PC-3 (cell line): ENCODE measurements around the gene CHRNG. TPM values are rescaled to one million over a fixed set of nuclear protein-coding genes. Genes with fewer than 3 reads are reported as not detected.

Experiments
- ATAC-seq: fragments of 200-7000 bp; cut with Tn5 transposase; 2 replicates; pipeline ENCODE4 v1.9.1; 2020; ENCODE audit warnings: mild to moderate bottlenecking, moderate library complexity
- BruUV-seq: library from RNA; stranded (reverse); fragments of 400-500 nt; replicated peaks from 2 replicates; lab custom pipeline; 2021; lab: Mats Ljungman, UMichigan
- CTCF ChIA-PET: fragments of 300-600 bp; sonication (Branson Sonifier 250); formaldehyde crosslinking; loops from one replicate; lab custom pipeline; 2022; ENCODE audit warnings: antibody characterized with exemption; lab: Charles Lee
- POLR2A ChIA-PET: fragments of 300-600 bp; sonication (Branson Sonifier 250); formaldehyde crosslinking; loops from one replicate; lab custom pipeline; 2022; ENCODE audit warnings: antibody characterized with exemption; ENCODE audit not compliant: unreplicated experiment; lab: Charles Lee
- DNase-seq: peaks from one replicate; pipeline ENCODE4 v3.0.0-alpha.2; 2015
- H2AFZ ChIP-seq: fragments of 300-600 bp; sonication (generic); 2 replicates; pipeline ENCODE4 v1.6.0; 2016; ENCODE audit warnings: antibody characterized with exemption, low read length
- H3F3A ChIP-seq: fragments of 300-600 bp; sonication (generic); one replicate; pipeline ENCODE4 v1.6.0; 2017; ENCODE audit warnings: antibody characterized with exemption, low read length, control low read depth, mild to moderate bottlenecking; ENCODE audit not compliant: unreplicated experiment
- H3K27ac ChIP-seq: fragments of 300-600 bp; sonication (generic); 2 replicates; pipeline ENCODE4 v1.5.1; 2016; ENCODE audit warnings: mild to moderate bottlenecking, low read length
- H3K27me3 ChIP-seq: fragments of 300-600 bp; sonication (generic); 2 replicates; pipeline ENCODE4 v1.6.1; 2016; ENCODE audit warnings: low read length, mixed read lengths
- H3K36me3 ChIP-seq: fragments of 300-600 bp; sonication (generic); 2 replicates; pipeline ENCODE4 v1.6.1; 2016; ENCODE audit warnings: low read depth, mixed run types, low read length, mixed read lengths
- H3K4me1 ChIP-seq: fragments of 300-600 bp; sonication (generic); 2 replicates; pipeline ENCODE4 v1.5.1; 2016; ENCODE audit warnings: low read length; ENCODE audit not compliant: insufficient read depth
- H3K4me2 ChIP-seq: fragments of 300-600 bp; sonication (generic); 2 replicates; pipeline ENCODE4 v1.6.0; 2016; ENCODE audit warnings: low read length
- H3K4me3 ChIP-seq: fragments of 300-600 bp; sonication (generic); 2 replicates; pipeline ENCODE4 v1.5.1; 2016; ENCODE audit warnings: mild to moderate bottlenecking, low read length, mixed read lengths
- H3K79me2 ChIP-seq: fragments of 300-600 bp; sonication (generic); 2 replicates; pipeline ENCODE4 v1.6.1; 2017; ENCODE audit warnings: low read length, mixed read lengths
- H3K9ac ChIP-seq: fragments of 300-600 bp; sonication (generic); 2 replicates; pipeline ENCODE4 v1.6.0; 2016; ENCODE audit warnings: mild to moderate bottlenecking, low read length
- H3K9me2 ChIP-seq: fragments of 300-600 bp; sonication (generic); replicated peaks from 2 replicates; pipeline ENCODE4 v1.6.1; 2016; ENCODE audit warnings: mixed run types, low read length, mixed read lengths
- H3K9me3 ChIP-seq: fragments of 300-600 bp; sonication (generic); 2 replicates; pipeline ENCODE4 v1.6.1; 2016; ENCODE audit warnings: low read length, mixed read lengths
- H4K20me1 ChIP-seq: fragments of 300-600 bp; sonication (generic); 2 replicates; pipeline ENCODE4 v1.6.1; 2016; ENCODE audit warnings: low read length, mixed read lengths
- EZH2 ChIP-seq: fragments of 300-600 bp; sonication (generic); IDR thresholded peaks from one replicate; pipeline ENCODE4 v1.6.1; 2017; ENCODE audit warnings: antibody characterized with exemption, mild to moderate bottlenecking, low read length; ENCODE audit not compliant: unreplicated experiment
- EZH2phosphoT487 ChIP-seq: fragments of 300-600 bp; sonication (generic); IDR thresholded peaks from 2 replicates; pipeline ENCODE4 v1.6.1; 2018; ENCODE audit warnings: mild to moderate bottlenecking, antibody characterized with exemption, low read length, borderline replicate concordance
- intact Hi-C: fragments of 100-400 bp; cut with micrococcal nuclease; formaldehyde crosslinking; loops from 2 replicates; pipeline ENCODE4 v1.9.0; 2023
- total RNA-seq: library from RNA; depleted of rRNA; stranded (reverse); fragments of >200 nt; gene quantifications from 2 replicates; pipeline ENCODE4 v1.2.3, GENCODE V29; 2014
- TF ChIP-seq, protein P1 (sequence below): fragments of 300-600 bp; sonication (generic); conservative IDR thresholded peaks from 2 replicates; pipeline ENCODE4 v1.5.1; 2017; ENCODE audit warnings: antibody characterized with exemption, low read depth, mild to moderate bottlenecking, low read length

Gene CHRNG
- total RNA-seq, 1 experiment from 2014 or later: not detected

- POLR2A ChIA-PET: no interaction called here
- Histone ChIP-seq H2AFZ (no peak overlapping the region), H3K9me2 (no peaks in the 10 kb centered on the region), H4K20me1 (no peaks in the 10 kb centered on the region), H3K9ac (no peak overlapping the region), H3K79me2 (no peaks in the 10 kb centered on the region), H3K4me1 (no peaks in the 10 kb centered on the region), H3K4me3 (no peak overlapping the region), H3K27ac (no peak overlapping the region), H3K4me2 (no peak overlapping the region), H3K9me3 (no peaks in the 10 kb centered on the region), H3F3A (no peaks in the 10 kb centered on the region), H3K36me3 (no peaks in the 10 kb centered on the region), H3K27me3 (peaks cover 23% of the 10 kb centered on the region)
- ATAC-seq (no peak), DNase-seq (no peak)
- no peak for TF ChIP-seq EZH2
- intact Hi-C loops: no loop called here
- BruUV-seq: no TSS peak
- CTCF ChIA-PET: no interaction called here
Measured at GRCh38 chr2:232501331-232501771, 38.1 kb upstream of the CHRNG start.

DNA sequence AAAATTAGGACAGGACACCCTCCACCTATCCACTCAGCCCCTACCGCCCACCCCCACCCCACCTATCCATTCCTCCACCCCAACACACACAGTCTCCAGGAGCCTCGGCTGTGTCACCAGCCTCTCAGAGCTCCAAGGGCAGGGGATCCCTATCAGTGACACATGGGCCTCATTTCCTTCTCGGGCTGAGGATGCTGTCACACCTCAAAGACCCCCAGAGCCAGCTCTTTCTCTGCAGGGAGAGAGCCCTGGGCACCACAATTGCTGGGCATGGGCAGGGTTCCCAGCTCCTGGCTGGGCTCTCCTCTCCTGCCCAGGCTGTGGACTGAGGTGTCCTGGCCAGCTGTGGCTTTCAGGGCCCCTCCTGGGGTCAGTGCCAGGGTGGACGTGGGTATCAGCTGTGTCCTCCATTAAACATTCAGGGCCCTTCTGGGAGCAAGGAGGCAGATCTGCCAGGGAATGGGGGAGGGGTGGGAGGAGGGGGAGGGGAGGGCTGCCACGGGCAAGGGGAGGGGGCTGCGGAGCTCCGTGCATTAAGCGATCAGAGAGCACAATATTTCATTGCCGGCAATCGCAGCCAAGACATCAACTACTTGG lies 37.6 kb upstream of the CHRNG start:
- Histone ChIP-seq H3K9me3 (no peaks in the 10 kb centered on the region), H3K4me3 (no peak overlapping the region), H3K27ac (no peak overlapping the region), H3K27me3 (peaks cover 23% of the 10 kb centered on the region), H4K20me1 (no peaks in the 10 kb centered on the region), H3K79me2 (no peaks in the 10 kb centered on the region), H3K4me2 (no peak overlapping the region), H2AFZ (no peak overlapping the region), H3K36me3 (no peaks in the 10 kb centered on the region), H3K9ac (no peak overlapping the region), H3K9me2 (no peaks in the 10 kb centered on the region), H3F3A (no peaks in the 10 kb centered on the region), H3K4me1 (no peaks in the 10 kb centered on the region)
- ChIA-PET POLR2A (no interaction called here), CTCF (no interaction called here)
- ATAC-seq (no peak), DNase-seq (no peak)
- BruUV-seq: no TSS peak
- intact Hi-C loops: no loop called here
- TF ChIP-seq, protein P1, sequence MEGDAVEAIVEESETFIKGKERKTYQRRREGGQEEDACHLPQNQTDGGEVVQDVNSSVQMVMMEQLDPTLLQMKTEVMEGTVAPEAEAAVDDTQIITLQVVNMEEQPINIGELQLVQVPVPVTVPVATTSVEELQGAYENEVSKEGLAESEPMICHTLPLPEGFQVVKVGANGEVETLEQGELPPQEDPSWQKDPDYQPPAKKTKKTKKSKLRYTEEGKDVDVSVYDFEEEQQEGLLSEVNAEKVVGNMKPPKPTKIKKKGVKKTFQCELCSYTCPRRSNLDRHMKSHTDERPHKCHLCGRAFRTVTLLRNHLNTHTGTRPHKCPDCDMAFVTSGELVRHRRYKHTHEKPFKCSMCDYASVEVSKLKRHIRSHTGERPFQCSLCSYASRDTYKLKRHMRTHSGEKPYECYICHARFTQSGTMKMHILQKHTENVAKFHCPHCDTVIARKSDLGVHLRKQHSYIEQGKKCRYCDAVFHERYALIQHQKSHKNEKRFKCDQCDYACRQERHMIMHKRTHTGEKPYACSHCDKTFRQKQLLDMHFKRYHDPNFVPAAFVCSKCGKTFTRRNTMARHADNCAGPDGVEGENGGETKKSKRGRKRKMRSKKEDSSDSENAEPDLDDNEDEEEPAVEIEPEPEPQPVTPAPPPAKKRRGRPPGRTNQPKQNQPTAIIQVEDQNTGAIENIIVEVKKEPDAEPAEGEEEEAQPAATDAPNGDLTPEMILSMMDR: no peak
- no peak for TF ChIP-seq EZH2phosphoT487
- no peak for TF ChIP-seq EZH2

- H2AFZ ChIP-seq: no peak overlapping the region
- no TSS peak for BruUV-seq
- intact Hi-C loops: no loop called here
- no peak overlapping the region for H3K9ac ChIP-seq
- H3K27me3 ChIP-seq: peaks cover 23% of the 10 kb centered on the region
- H3K4me1 ChIP-seq: no peaks in the 10 kb centered on the region
- H3K79me2 ChIP-seq: no peaks in the 10 kb centered on the region
- no peaks in the 10 kb centered on the region for H3K9me2 ChIP-seq
- ATAC-seq: no peak
- H3K4me3 ChIP-seq: no peak overlapping the region
- no peak overlapping the region for H3K27ac ChIP-seq
- DNase-seq: no peak
- no peaks in the 10 kb centered on the region for H3K9me3 ChIP-seq
- H4K20me1 ChIP-seq: no peaks in the 10 kb centered on the region
- TF ChIP-seq, protein P1: no peak
- TF ChIP-seq EZH2: no peak
- no peak for TF ChIP-seq EZH2phosphoT487
- H3F3A ChIP-seq: no peaks in the 10 kb centered on the region
- POLR2A ChIA-PET: no interaction called here
- CTCF ChIA-PET: no interaction called here
- no peak overlapping the region for H3K4me2 ChIP-seq
- H3K36me3 ChIP-seq: no peaks in the 10 kb centered on the region
Measured at GRCh38 chr2:232502511-232502910, 37.0 kb upstream of the CHRNG start.
